NCI-H510A (cell line): ENCODE results near the gene VAV2.
"Not testable (repeated sequence)": the region's sequence is repeated elsewhere in the genome, so short reads cannot be mapped to it uniquely, and the experiment has no call there.

Experiments used
- DNase-seq: peaks from one replicate; lab custom pipeline; 2025; lab: John Stamatoyannopoulos, UW

Gene VAV2

DNA sequence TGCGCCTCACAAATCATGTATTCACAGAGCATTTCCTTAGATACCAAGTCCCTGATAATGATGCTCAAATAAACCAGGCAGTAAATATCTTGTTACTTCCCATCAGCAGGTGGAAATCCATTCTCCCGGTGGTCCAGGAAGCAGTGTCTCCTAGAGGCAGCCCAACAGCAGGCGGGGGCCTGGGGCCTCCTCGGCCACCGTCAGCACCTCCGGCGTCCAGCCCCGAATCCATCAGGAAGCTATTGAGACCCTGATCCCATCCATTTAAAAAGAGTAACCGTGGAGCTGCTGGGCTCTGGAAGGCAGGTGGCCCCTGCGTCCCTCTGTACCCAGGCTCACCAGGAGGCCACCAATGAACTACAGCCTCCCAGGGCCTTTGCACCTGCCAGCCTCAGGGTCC lies 54.0 kb downstream of the VAV2 start:
- no peak for DNase-seq

GRCh38 chr9:133937120-133937519 lies 55.0 kb downstream of the VAV2 start:
- DNase-seq: no peak

- DNase-seq: no peak
Observed at GRCh38 chr9:133935328-133936005, 56.7 kb downstream of the VAV2 start.

GRCh38 chr9:133934482-133935232 lies 57.5 kb downstream of the VAV2 start:
- no peak for DNase-seq

GRCh38 chr9:133933426-133934026 lies 58.6 kb downstream of the VAV2 start:
- no peak for DNase-seq

DNA sequence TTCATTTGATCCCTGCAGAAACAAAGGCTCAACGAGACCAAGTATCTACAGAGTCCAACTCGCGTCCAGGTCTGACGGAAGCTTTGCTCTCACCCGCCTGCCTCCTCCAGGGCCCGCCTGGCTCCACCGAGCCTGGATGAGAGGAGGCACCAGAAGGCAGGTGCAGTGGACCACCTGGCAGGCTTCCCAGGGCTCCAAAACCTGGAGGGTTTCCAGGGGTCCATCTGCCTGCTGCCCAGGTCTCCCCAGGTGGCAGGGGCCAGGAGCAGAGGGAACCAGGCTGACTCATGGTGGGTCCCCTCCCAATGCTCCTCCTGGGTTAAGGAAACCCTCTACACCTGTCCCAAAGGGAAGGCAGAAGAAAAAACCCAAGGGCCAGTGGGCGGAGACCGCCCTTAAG lies 59.5 kb downstream of the VAV2 start:
- no peak for DNase-seq

- no peak for DNase-seq
Observed at GRCh38 chr9:133932181-133932580, 59.9 kb downstream of the VAV2 start.

GRCh38 chr9:133930682-133931485 lies 61.2 kb downstream of the VAV2 start:
- no peak for DNase-seq

- no peak for DNase-seq
Observed at GRCh38 chr9:133930046-133930681, 62.0 kb downstream of the VAV2 start.

- no peak for DNase-seq
Observed at GRCh38 chr9:133929599-133929998, 62.5 kb downstream of the VAV2 start.

DNA sequence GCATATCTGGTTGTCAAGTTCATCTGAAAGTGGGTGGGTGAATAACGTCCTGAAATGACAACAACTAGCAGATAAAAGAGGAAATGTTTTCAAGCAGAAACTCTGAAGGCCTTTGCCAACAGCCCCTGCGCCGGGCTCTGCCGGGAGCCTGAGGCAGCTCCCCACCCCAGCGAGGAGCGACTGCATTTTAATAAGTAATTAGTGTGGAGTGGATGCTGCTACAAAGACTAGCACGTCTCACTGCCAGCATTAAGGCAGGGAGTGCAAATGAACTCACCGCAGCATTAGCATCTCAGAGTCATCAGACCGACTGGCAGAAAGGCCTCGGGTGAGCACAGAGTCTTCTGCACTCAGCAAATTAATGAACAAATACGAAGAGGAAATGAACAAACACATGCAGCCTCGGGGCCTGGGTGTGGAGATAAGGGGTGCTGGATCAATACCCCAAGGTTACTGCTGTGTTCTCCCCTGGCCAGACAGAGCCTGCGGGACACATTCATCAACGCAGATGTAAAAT lies 63.8 kb downstream of the VAV2 start:
- no peak for DNase-seq

- no peak for DNase-seq
Observed at GRCh38 chr9:133927041-133927440, 65.1 kb downstream of the VAV2 start.

- no peak for DNase-seq
Observed at GRCh38 chr9:133926165-133926856, 65.8 kb downstream of the VAV2 start.

DNA sequence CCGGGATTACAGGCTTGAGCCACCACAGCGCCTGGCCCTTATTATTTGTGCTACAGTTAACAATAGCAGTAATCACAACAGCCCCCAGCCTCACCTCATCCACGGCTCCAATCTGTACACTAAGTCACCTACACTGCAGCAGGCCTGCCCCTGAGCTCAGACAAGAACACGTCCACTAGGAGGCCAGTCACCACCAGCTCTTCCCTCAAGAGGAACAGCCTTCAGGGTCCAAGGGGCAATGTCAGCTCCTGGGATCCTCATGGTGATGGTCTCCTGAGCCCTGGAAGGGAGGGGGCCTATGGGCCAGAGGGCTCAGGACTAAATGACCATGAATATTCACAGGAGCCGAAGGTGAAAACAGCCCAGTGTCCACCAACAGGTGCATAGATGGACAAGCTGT lies 67.7 kb downstream of the VAV2 start:
- DNase-seq: no peak

DNA sequence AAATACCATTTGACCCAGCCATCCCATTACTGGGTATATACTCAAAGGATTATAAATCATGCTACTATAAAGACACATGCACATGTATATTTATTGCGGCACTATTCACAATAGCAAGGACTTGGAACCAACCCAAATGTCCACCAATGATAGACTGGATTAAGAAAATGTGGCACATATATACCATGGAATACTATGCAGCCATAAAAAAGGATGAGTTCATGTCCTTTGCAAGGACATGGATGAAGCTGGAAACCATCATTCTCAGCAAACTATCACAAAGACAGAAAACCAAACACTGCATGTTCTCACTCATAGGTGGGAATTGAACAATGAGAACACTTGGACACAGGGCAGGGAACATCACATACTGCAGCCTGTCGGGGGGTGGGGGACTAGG lies 68.5 kb downstream of the VAV2 start:
- not testable (repeated sequence) for DNase-seq

GRCh38 chr9:133921866-133922265 lies 70.3 kb downstream of the VAV2 start:
- DNase-seq: no peak

DNA sequence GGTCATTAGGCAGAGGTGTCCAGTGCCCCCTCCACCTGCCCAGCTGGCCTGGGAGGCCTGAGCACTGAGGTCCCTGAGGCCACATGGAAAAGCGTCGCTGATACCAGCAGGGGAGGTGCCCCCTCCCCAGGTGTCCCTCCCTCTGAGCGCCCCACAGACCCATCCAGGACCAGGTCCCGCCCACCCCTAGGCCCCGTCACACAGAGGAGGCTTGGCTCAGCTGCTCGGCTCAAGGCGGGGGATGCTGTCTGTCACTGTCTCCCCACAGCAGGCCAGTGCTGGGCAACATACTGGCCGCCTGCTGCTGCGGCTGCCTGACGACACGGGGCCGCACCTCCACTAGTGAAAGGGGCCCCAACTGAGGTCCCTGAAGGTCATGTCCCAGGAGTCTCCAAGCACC lies 71.7 kb downstream of the VAV2 start:
- DNase-seq: no peak

GRCh38 chr9:133919253-133920115 lies 72.6 kb downstream of the VAV2 start:
- DNase-seq: no peak

GRCh38 chr9:133918111-133918813 lies 73.9 kb downstream of the VAV2 start:
- DNase-seq: no peak

DNA sequence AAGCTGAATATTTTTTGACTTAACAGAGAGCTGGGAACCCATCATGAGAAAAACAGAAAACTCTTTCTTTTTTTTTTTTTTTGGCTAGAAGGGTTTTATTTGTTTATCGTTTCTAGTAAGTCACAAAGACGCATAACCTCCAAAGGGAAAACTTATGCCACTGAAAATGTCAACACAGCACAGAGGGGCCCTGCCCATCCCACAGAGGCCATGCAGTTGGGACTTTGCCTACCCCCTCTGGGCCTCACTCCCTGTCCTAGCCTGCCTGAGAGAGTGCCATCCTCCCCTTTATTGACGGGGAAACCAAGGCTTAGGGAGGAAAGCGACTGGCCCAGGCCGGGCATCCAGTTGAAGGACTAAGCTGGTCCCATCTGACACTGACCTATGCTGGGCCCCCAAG lies 74.7 kb downstream of the VAV2 start:
- no peak for DNase-seq
